ENCODE results near the gene PGGT1B. TPM values are rescaled to one million over a fixed set of nuclear protein-coding genes. Genes with fewer than 3 reads are reported as not detected.

Gene PGGT1B
- 19.8 TPM for total RNA-seq

DNA sequence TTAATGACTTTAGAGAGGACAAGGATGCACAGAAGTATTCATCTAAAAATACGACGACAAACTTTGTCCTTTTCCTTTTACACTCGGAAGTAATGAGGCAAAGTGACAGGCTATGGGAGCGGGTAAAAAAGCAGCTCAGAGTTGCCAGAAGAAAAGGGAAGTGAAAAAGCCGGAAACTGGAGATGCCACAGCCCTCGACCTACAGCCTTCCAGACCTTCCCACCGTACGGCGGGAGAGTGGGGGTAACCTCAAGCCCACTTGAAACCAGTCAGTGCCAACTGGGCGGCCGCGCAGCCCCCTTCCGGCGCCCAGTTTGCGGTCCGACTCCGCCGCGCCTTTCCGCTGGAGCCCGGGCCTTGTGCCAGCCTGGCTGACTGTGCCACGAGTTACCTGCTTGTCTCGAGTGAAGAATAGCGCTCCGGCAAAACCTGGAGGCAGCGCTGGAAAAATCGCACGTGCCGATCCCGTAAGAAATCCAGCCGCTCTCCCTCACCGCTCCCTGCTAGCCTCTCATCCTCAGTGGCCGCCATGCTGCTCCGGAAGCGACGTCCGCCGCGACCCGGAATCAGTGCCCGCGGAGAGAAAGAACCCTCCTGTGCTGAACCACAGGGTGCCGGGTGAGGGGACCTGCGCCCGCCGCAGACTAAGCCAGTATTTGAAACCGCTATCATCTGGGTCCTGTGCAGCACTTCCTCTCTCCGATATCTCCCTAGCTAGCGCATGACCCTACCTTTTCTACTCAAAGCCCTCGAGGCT lies at the start of gene PGGT1B:
Gene PGGT1B (minus strand): TSS at position 557 of the 757 bp plus-strand sequence. CDS start 26 bp downstream, at position 531.

DNA sequence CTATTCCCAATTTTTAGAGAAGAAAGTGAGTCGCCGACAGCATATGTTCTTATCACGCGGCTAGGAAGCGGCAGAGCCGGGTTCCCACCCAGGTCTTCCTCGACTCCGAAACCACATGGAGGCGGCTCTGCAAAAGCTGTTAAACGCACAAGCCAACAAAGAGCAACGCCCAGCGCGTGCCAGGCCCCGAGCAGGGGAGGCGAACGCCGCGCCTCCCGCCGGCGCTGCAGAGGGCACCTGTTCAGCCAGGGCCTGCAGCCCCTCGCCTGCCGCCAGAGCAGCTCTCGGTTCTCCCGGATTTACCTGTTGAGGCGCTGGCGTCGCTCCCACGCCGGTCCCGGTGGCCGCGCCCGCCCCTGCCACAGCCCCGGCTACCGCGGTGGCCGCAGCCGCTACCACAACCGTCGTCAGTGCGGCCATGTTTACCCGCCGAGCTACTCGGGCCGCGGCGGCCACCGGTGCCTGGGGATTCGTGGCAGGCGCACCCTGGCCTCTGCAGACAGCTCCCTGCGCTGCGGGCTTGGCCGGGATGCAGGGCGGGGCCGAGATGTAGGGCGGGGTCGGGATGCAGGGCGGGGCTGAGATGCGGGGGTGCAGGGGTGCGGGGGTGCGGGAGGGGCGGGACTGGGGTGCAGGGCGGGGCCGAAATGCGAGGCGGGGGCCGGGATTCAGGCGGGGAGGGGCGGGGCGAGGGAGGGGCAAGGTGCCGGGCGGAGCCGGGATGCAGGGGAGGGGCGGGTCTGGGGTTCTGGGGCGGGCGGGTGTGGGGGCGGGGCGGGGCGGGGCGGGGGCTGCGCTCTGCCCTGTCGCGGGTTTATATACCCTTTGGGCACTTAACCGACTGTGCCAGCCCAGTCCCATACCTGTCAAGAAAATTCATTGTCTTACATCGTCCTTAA lies 33.7 kb upstream of the PGGT1B start, which contains the start of gene CCDC112:
Gene CCDC112 (minus strand): TSS at position 531 of the 899 bp plus-strand sequence. CDS start 111 bp downstream, at position 420.

DNA sequence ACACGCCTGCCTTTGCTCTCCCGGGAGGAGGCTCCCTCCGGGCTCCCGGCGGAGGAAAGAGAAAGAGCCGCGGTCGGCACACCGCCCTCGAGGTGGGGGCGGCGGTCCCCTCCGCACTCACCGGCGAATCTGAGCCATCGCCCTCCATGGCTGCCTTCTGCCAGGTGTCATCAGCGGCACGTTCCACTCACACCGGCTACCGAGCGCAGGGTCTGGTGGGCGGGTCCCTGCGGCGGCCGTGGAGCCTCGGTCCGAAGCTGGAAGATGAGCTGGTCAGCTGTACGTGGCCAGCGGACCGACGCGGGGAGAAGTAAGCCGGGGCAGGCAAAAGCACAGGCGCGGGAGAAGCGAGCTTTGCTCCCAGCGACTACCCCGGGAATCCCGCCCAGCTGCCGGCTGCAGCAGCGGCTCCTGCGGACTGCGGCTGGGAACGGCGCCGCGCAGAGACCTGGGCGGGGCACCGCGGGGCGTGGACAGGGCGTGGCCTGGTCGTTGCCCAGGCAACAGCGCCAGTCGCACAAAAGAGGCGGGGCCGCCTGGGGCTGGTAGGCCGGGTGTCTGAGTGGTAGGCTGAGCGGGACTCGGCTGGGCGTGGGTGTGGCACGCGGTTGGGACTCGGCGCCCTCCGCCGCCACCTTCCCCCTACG lies 93.1 kb downstream of the PGGT1B start, which contains the start of gene TRIM36:
Gene TRIM36 (minus strand): TSS at position 422 of the 647 bp plus-strand sequence. CDS start 274 bp downstream, at position 148.

Small RNA genes lying within 50 kb of the gene (small RNA-seq; reads per million reads assigned to genes)
- not detected for gene HMGN1P15 (ENCODE audit: low replicate concordance)

Other genes with a start within 250 kb of the PGGT1B start
- gene TRIM36, start 93.0 kb downstream of the PGGT1B start, total RNA-seq = 1.3 TPM
- 2.3 TPM for gene CCDC112, start 33.8 kb upstream of the PGGT1B start, total RNA-seq